ENCODE measurements around the gene SLC34A3.

SLC34A3 gene

GRCh38 chr9:137232510-137232909 is 1.8 kb downstream of the SLC34A3 start:
- no peak overlapping the region for H3K27ac ChIP-seq (ENCODE audit: poor library complexity, severe bottlenecking)
- H3K4me3 ChIP-seq (ENCODE audit: severe bottlenecking): no peak overlapping the region
- H3K36me3 ChIP-seq (ENCODE audit: low read depth): no peaks in the 10 kb centered on the region
- no peak for TF ChIP-seq CTCF (IDR thresholded peaks at IDR 0.05; ENCODE audit: poor library complexity, severe bottlenecking)
- peaks cover 2% of the 10 kb centered on the region for H3K4me1 ChIP-seq (ENCODE audit: insufficient read depth, poor library complexity, severe bottlenecking)
- ATAC-seq (ENCODE audit: low read depth) (no peak), DNase-seq (ENCODE audit: low spot score) (no peak)
- peaks cover 4% of the 10 kb centered on the region for H3K27me3 ChIP-seq (ENCODE audit: insufficient read depth, poor library complexity, severe bottlenecking)
- H3K9me3 ChIP-seq (ENCODE audit: severe bottlenecking): no peaks in the 10 kb centered on the region

- no peaks in the 10 kb centered on the region for H3K4me1 ChIP-seq (ENCODE audit: insufficient read depth, poor library complexity, severe bottlenecking)
- DNase-seq (ENCODE audit: low spot score): no peak
- H3K9me3 ChIP-seq (ENCODE audit: severe bottlenecking): no peaks in the 10 kb centered on the region
- H3K27me3 ChIP-seq (ENCODE audit: insufficient read depth, poor library complexity, severe bottlenecking): peaks cover 4% of the 10 kb centered on the region
- no peak for ATAC-seq (ENCODE audit: low read depth)
- no peak overlapping the region for H3K27ac ChIP-seq (ENCODE audit: poor library complexity, severe bottlenecking)
- TF ChIP-seq CTCF (IDR thresholded peaks at IDR 0.05; ENCODE audit: poor library complexity, severe bottlenecking): no peak
- H3K4me3 ChIP-seq (ENCODE audit: severe bottlenecking): no peak overlapping the region
- H3K36me3 ChIP-seq (ENCODE audit: low read depth): no peaks in the 10 kb centered on the region
These were observed 2.7 kb downstream of the SLC34A3 start for GRCh38 chr9:137233143-137233980.

GRCh38 chr9:137234055-137234697 is 3.5 kb downstream of the SLC34A3 start:
- Histone ChIP-seq H3K27ac (ENCODE audit: poor library complexity, severe bottlenecking) (no peak overlapping the region), H3K4me1 (ENCODE audit: insufficient read depth, poor library complexity, severe bottlenecking) (no peaks in the 10 kb centered on the region), H3K4me3 (ENCODE audit: severe bottlenecking) (no peak overlapping the region), H3K27me3 (ENCODE audit: insufficient read depth, poor library complexity, severe bottlenecking) (peaks cover 4% of the 10 kb centered on the region), H3K9me3 (ENCODE audit: severe bottlenecking) (no peaks in the 10 kb centered on the region), H3K36me3 (ENCODE audit: low read depth) (no peaks in the 10 kb centered on the region)
- no peak for ATAC-seq (ENCODE audit: low read depth)
- no peak for DNase-seq (ENCODE audit: low spot score)
- no peak for TF ChIP-seq CTCF (IDR thresholded peaks at IDR 0.05; ENCODE audit: poor library complexity, severe bottlenecking)

- ATAC-seq (ENCODE audit: low read depth) (no peak), DNase-seq (ENCODE audit: low spot score) (no peak)
- H3K4me1 ChIP-seq (ENCODE audit: insufficient read depth, poor library complexity, severe bottlenecking): no peaks in the 10 kb centered on the region
- H3K27ac ChIP-seq (ENCODE audit: poor library complexity, severe bottlenecking): no peak overlapping the region
- no peaks in the 10 kb centered on the region for H3K9me3 ChIP-seq (ENCODE audit: severe bottlenecking)
- H3K4me3 ChIP-seq (ENCODE audit: severe bottlenecking): no peak overlapping the region
- no peaks in the 10 kb centered on the region for H3K36me3 ChIP-seq (ENCODE audit: low read depth)
- H3K27me3 ChIP-seq (ENCODE audit: insufficient read depth, poor library complexity, severe bottlenecking): peaks cover 4% of the 10 kb centered on the region
- no peak for TF ChIP-seq CTCF (IDR thresholded peaks at IDR 0.05; ENCODE audit: poor library complexity, severe bottlenecking)
These were observed 4.2 kb downstream of the SLC34A3 start for GRCh38 chr9:137234758-137235423.

All from RWPE2 (cell line).